IMR-90 (cell line): ENCODE measurements around the gene NOD1. TPM values are rescaled to one million over a fixed set of nuclear protein-coding genes. Genes with fewer than 3 reads are reported as not detected.

Experiments used
- ATAC-seq: fragments of 200-7000 bp; cut with Tn5 transposase; 2 replicates; pipeline ENCODE4 v1.9.1; 2020; ENCODE audit warnings: low read depth, mild to moderate bottlenecking, moderate library complexity
- BruUV-seq: library from RNA; stranded (reverse); fragments of 400-500 nt; replicated peaks from 2 replicates; lab custom pipeline; 2021; lab: Mats Ljungman, UMichigan
- CTCF ChIA-PET: fragments of 300-600 bp; formaldehyde crosslinking; extraction: SDS; loops from one replicate; lab custom pipeline; 2021; ENCODE audit warnings: antibody characterized with exemption; lab: Yijun Ruan, JAX
- POLR2A ChIA-PET: fragments of 300-600 bp; sonication (Branson Sonifier 250); formaldehyde crosslinking; loops from one replicate; lab custom pipeline; 2022; ENCODE audit warnings: antibody characterized with exemption; ENCODE audit not compliant: unreplicated experiment; lab: Charles Lee
- DNase-seq: peaks from one replicate; pipeline ENCODE4 v3.0.0; 2013
- H2AFZ ChIP-seq: replicated peaks from 2 replicates; pipeline ENCODE3; 2013; ENCODE audit warnings: low read length, mild to moderate bottlenecking; ENCODE audit not compliant: poor library complexity
- H2AK5ac ChIP-seq: 2 replicates; pipeline ENCODE4 v1.6.1; 2013; ENCODE audit warnings: low read depth, low read length, inconsistent platforms
- H2AK9ac ChIP-seq: replicated peaks from 2 replicates; pipeline ENCODE3; 2013; ENCODE audit warnings: mild to moderate bottlenecking, low read depth, low read length, moderate library complexity; ENCODE audit not compliant: poor library complexity
- H2BK120ac ChIP-seq: 2 replicates; pipeline ENCODE4 v1.6.1; 2013; ENCODE audit warnings: low read depth, low read length, inconsistent platforms
- H2BK15ac ChIP-seq: 3 replicates; pipeline ENCODE4 v1.6.1; 2013; ENCODE audit warnings: low read depth, low read length, inconsistent platforms
- H2BK20ac ChIP-seq: 2 replicates; pipeline ENCODE4 v1.6.1; 2013; ENCODE audit warnings: low read depth, mild to moderate bottlenecking, inconsistent platforms, low read length, moderate library complexity
- H2BK5ac ChIP-seq: 2 replicates; pipeline ENCODE4 v1.6.1; 2013; ENCODE audit warnings: mild to moderate bottlenecking, low read depth, low read length, inconsistent platforms; ENCODE audit not compliant: poor library complexity, severe bottlenecking
- H3K14ac ChIP-seq: replicated peaks from 2 replicates; pipeline ENCODE4 v1.6.1; 2013; ENCODE audit warnings: low read depth, low read length, inconsistent platforms
- H3K18ac ChIP-seq: 2 replicates; pipeline ENCODE4 v1.6.1; 2013; ENCODE audit warnings: low read depth, low read length, control low read depth
- H3K23ac ChIP-seq: 2 replicates; pipeline ENCODE4 v1.6.1; 2013; ENCODE audit warnings: low read depth, low read length, inconsistent platforms
- H3K27ac ChIP-seq: 2 replicates; pipeline ENCODE4 v1.5.1; 2013; ENCODE audit warnings: mild to moderate bottlenecking, control low read depth, low read length; ENCODE audit not compliant: insufficient read depth
- H3K27me3 ChIP-seq: 2 replicates; pipeline ENCODE4 v1.6.1; 2013; ENCODE audit warnings: low read length; ENCODE audit not compliant: control insufficient read depth, insufficient read depth
- H3K36me3 ChIP-seq: 2 replicates; pipeline ENCODE4 v1.6.1; 2013; ENCODE audit warnings: low read length, mixed read lengths; ENCODE audit not compliant: control insufficient read depth, insufficient read depth
- H3K4ac ChIP-seq: 2 replicates; pipeline ENCODE4 v1.6.1; 2013; ENCODE audit warnings: low read depth, low read length, inconsistent platforms
- H3K4me1 ChIP-seq: 2 replicates; pipeline ENCODE4 v1.6.1; 2013; ENCODE audit warnings: low read length, mixed read lengths; ENCODE audit not compliant: control insufficient read depth, insufficient read depth
- H3K4me2 ChIP-seq: 2 replicates; pipeline ENCODE4 v1.6.1; 2013; ENCODE audit warnings: low read depth, mild to moderate bottlenecking, control low read depth, low read length, moderate library complexity
- H3K4me3 ChIP-seq: 2 replicates; pipeline ENCODE4 v1.5.1; 2013; ENCODE audit warnings: low read depth, mild to moderate bottlenecking, control low read depth, low read length, moderate library complexity; ENCODE audit not compliant: insufficient read depth
- H3K56ac ChIP-seq: 2 replicates; pipeline ENCODE4 v1.6.1; 2013; ENCODE audit warnings: low read length, inconsistent platforms; ENCODE audit not compliant: insufficient read depth; ENCODE audit errors: extremely low read depth
- H3K79me1 ChIP-seq, 2 experiments: 2 replicates each; pipeline ENCODE4 v1.6.1; 2013; ENCODE audit warnings: low read length in 2 of 2, inconsistent platforms in 1 of 2, low read depth in 1 of 2
- H3K9ac ChIP-seq: 2 replicates; pipeline ENCODE4 v1.6.1; 2013; ENCODE audit warnings: low read depth, low read length, control low read depth
- H3K9me1 ChIP-seq: 2 replicates; pipeline ENCODE4 v1.6.1; 2013; ENCODE audit warnings: low read length, inconsistent platforms; ENCODE audit not compliant: insufficient read depth
- H3K9me3 ChIP-seq: 2 replicates; pipeline ENCODE4 v1.6.1; 2013; ENCODE audit warnings: low read length; ENCODE audit not compliant: control insufficient read depth, insufficient read depth
- H4K20me1 ChIP-seq: 2 replicates; pipeline ENCODE4 v1.6.1; 2013; ENCODE audit warnings: low read length, inconsistent platforms; ENCODE audit not compliant: insufficient read depth
- H4K5ac ChIP-seq: 2 replicates; pipeline ENCODE4 v1.6.1; 2013; ENCODE audit warnings: mild to moderate bottlenecking, low read depth, low read length, control low read depth
- H4K8ac ChIP-seq, 2 experiments: 2 replicates each; pipeline ENCODE4 v1.6.1; 2013; ENCODE audit warnings: low read depth in 2 of 2, low read length in 2 of 2, control low read depth in 1 of 2, inconsistent platforms in 1 of 2
- H4K91ac ChIP-seq: 2 replicates; pipeline ENCODE4 v1.6.1; 2013; ENCODE audit warnings: low read depth, low read length, inconsistent platforms; ENCODE audit not compliant: insufficient read depth
- BHLHE40 ChIP-seq: fragments of 150-350 bp; IDR thresholded peaks from 2 replicates; pipeline ENCODE4 v1.6.1; 2016; ENCODE audit warnings: mild to moderate bottlenecking, low read depth, low read length
- CEBPB ChIP-seq: IDR thresholded peaks from 2 replicates; pipeline ENCODE4 v1.6.1; 2012; ENCODE audit warnings: low read depth, low read length, improper control_type of control experiment
- CHD1 ChIP-seq: IDR thresholded peaks from 2 replicates; pipeline ENCODE4 v1.6.1; 2012; ENCODE audit warnings: low read depth, low read length, improper control_type of control experiment
- MAFK ChIP-seq: IDR thresholded peaks from 2 replicates; pipeline ENCODE4 v1.6.1; 2012; ENCODE audit warnings: low read depth, low read length, improper control_type of control experiment
- RCOR1 ChIP-seq: IDR thresholded peaks from 2 replicates; pipeline ENCODE4 v1.6.1; 2012; ENCODE audit warnings: mild to moderate bottlenecking, low read length, improper control_type of control experiment; ENCODE audit not compliant: insufficient replicate concordance
- SMC3 ChIP-seq: fragments of 150-350 bp; IDR thresholded peaks from 2 replicates; pipeline ENCODE4 v1.6.1; 2016; ENCODE audit warnings: low read depth, mild to moderate bottlenecking, antibody characterized with exemption, low read length, moderate library complexity
- WGBS, 2 experiments: methylation state at CpG; one replicate each; pipeline versions ENCODE4 v1.1.5 to v1.1.7; 2013; ENCODE audit warnings: missing lambda C conversion rate in 2 of 2; ENCODE audit not compliant: insufficient read length in 1 of 2; ENCODE audit errors: extremely low coverage in 2 of 2; 5-methylcytosine and 5-hydroxymethylcytosine counted together
- dilution Hi-C: fragments of 300-500 bp; cut with HindIII; formaldehyde crosslinking; loops from one replicate; pipeline ENCODE4 v1.14.3; 2018; ENCODE audit warnings: low sequenced_read_pairs; ENCODE audit not compliant: unreplicated experiment
- in situ Hi-C: fragments of 300-500 bp; cut with MboI; formaldehyde crosslinking; loops from 3 replicates; pipeline ENCODE4 v1.14.3; 2019; ENCODE audit warnings: low sequenced_read_pairs, inconsistent platforms, mixed read lengths
- intact Hi-C: fragments of 100-400 bp; cut with micrococcal nuclease; formaldehyde crosslinking; loops from 2 replicates; pipeline ENCODE4 v1.10.0; 2022
- polyA plus RNA-seq, 3 experiments: library from polyadenylated mRNA; depleted of rRNA; stranded (reverse); fragments of >200 nt; gene quantifications; 2 replicates each; pipeline ENCODE4 v1.2.3, GENCODE V29; 2012; ENCODE audit warnings: low replicate concordance in 1 of 3
- total RNA-seq: library from RNA; depleted of rRNA; stranded (reverse); fragments of >200 nt; gene quantifications from 2 replicates; pipeline ENCODE4 v1.2.3, GENCODE V29; 2012
- TF ChIP-seq, protein P1 (sequence below): fragments of 150-350 bp; IDR thresholded peaks from 2 replicates; pipeline ENCODE4 v1.6.1; 2016; ENCODE audit warnings: low read depth, mild to moderate bottlenecking, low read length, moderate library complexity, borderline replicate concordance
- TF ChIP-seq, protein P2 (sequence below): conservative IDR thresholded peaks from 2 replicates; pipeline ENCODE4 v1.5.1; 2012; ENCODE audit warnings: mild to moderate bottlenecking, low read depth, low read length, improper control_type of control experiment

The NOD1 gene
- total and polyA plus RNA-seq, 2 of the 4 experiments (the other 2 are of a cell fraction), result 1.8 to 3.0 TPM

DNA sequence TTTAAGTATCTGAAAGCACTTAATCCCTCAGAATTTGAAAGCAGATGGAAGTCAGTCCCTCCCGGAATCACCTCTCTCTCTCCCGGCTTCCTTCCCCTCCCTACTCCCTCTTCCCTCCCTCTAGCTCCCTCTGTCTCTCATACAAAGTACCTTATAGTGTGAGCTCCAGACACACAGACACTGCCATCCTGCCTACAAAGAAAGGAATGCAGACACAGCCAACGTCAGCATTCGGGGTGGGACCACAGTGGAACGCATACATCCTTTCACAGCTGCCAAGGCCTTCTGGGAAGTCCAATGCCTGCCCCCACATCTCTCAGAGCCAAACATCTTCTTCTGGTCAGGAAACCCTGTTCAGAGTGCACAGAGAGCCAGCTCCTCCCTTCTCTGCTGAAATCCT lies 9.3 kb downstream of the NOD1 start (continued):
- TF ChIP-seq, protein P1, sequence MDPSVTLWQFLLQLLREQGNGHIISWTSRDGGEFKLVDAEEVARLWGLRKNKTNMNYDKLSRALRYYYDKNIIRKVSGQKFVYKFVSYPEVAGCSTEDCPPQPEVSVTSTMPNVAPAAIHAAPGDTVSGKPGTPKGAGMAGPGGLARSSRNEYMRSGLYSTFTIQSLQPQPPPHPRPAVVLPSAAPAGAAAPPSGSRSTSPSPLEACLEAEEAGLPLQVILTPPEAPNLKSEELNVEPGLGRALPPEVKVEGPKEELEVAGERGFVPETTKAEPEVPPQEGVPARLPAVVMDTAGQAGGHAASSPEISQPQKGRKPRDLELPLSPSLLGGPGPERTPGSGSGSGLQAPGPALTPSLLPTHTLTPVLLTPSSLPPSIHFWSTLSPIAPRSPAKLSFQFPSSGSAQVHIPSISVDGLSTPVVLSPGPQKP, result no peak
- TF ChIP-seq CEBPB, result no peak; the same call in 1 of the 2 replicates

DNA sequence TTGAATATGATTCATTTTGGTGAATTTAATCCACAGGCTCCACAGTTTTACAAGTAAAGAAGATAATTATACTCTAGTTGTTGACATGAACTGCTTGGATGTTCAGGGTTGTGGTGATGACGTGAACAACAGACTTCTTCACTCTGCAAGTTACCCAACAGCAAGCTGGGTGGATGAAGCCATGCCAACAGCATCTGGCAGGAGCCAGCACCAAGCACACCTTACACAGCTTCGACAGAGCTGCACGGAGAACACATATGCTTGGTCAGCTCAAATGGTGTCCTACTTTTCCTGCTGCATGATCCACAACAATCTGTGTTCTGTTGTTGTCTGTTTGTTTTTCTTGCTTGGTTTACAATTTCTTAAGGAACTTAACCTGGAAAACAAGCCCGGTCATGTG lies 9.8 kb downstream of the NOD1 start:
- Histone ChIP-seq H2BK120ac (peak overlapping the region; percentile 46), H3K23ac (peak overlapping the region; percentile 14), H2AFZ (peak overlapping the region; percentile 79), H3K27ac (peak overlapping the region; percentile 66; the same call in 1 of the 2 replicates), H2AK9ac (no peak overlapping the region), H2BK15ac (peak overlapping the region; percentile 88; the same call in 2 of the 3 replicates), H2AK5ac (peak overlapping the region; percentile 91), H3K14ac (peak overlapping the region; percentile 40), H3K4me2 (peak overlapping the region; percentile 25), H2BK20ac (peak overlapping the region; percentile 28), H2BK5ac (peak overlapping the region; percentile 67), H4K20me1 (peaks cover 9% of the 10 kb centered on the region), H3K56ac (0 out of 2 replicates have a peak overlapping the region, but pooled peaks have one; percentile 21), H3K79me1 (peaks cover 12 to 53% of the 10 kb centered on the region in 2 experiments), H3K27me3 (no peaks in the 10 kb centered on the region), H3K9me3 (no peaks in the 10 kb centered on the region), H3K36me3 (no peaks in the 10 kb centered on the region), H4K5ac (peak overlapping the region; percentile 86), H3K4ac (peak overlapping the region; percentile 89), H4K91ac (peak overlapping the region; percentile 68), H3K4me1 (peaks cover 46% of the 10 kb centered on the region), H3K18ac (peak overlapping the region; percentile 91), H3K9ac (no peak overlapping the region), H3K9me1 (peaks cover 22% of the 10 kb centered on the region), H3K4me3 (no peak overlapping the region), H4K8ac (peak overlapping the region; percentile 55 to 84)
- no CpG with 5 or more reads among the region's 4 CpGs for WGBS, 2 experiments
- in situ Hi-C loops (no loop called here), intact Hi-C loops (no loop called here), dilution Hi-C loops (no loop called here)
- ChIA-PET CTCF (interaction anchor here (1.0 to 1.8 kb wide), 5 partner anchors 9 to 304 kb away, joined by 3 to 11 read pairs (median 4); partner anchors contain the start of gene NOD1), POLR2A (no interaction called here)
- DNase-seq, result peak; percentile 41
- peak; percentile 48; the same call in 1 of the 2 replicates for TF ChIP-seq MAFK
- no peak for TF ChIP-seq SMC3
- TF ChIP-seq CHD1, result no peak
- no peak for TF ChIP-seq RCOR1
- peak; percentile 23; the same call in 1 of the 2 replicates for TF ChIP-seq CEBPB
- TF ChIP-seq, protein P2, sequence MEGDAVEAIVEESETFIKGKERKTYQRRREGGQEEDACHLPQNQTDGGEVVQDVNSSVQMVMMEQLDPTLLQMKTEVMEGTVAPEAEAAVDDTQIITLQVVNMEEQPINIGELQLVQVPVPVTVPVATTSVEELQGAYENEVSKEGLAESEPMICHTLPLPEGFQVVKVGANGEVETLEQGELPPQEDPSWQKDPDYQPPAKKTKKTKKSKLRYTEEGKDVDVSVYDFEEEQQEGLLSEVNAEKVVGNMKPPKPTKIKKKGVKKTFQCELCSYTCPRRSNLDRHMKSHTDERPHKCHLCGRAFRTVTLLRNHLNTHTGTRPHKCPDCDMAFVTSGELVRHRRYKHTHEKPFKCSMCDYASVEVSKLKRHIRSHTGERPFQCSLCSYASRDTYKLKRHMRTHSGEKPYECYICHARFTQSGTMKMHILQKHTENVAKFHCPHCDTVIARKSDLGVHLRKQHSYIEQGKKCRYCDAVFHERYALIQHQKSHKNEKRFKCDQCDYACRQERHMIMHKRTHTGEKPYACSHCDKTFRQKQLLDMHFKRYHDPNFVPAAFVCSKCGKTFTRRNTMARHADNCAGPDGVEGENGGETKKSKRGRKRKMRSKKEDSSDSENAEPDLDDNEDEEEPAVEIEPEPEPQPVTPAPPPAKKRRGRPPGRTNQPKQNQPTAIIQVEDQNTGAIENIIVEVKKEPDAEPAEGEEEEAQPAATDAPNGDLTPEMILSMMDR, result no peak
- TF ChIP-seq BHLHE40, result no peak
- BruUV-seq, result no TSS peak
- ATAC-seq, result no peak
